ENCODE data around the gene ZNF641. TPM values are rescaled to one million over a fixed set of nuclear protein-coding genes. Genes with fewer than 3 reads are reported as not detected.
"Not testable (repeated sequence)": the region's sequence is repeated elsewhere in the genome, so short reads cannot be mapped to it uniquely, and the experiment has no call there.

The ZNF641 gene
- total and polyA plus RNA-seq, 9 donors: 14.0 to 50.3 (median 36.6) TPM

DNA sequence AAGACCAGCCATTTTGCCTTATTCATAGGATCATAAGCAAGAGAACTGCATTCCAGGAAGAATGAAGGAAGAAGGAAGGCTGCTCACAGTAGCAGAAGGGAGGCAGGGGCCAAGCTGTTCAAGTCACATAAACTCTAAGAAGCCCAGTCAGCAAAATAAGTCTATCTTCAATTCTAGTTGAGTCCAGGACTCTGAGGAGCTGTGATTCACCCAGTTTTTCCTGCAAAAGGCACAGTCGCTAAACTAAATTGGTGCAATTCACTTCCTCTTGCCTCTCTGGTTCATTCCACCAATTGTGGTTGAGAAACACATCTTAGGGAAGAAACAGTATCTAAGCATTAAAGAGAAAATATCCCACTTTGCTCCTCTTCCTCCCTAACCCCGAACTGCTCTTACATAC is 9.8 kb downstream of the ZNF641 start:
- WGBS, 3 donors: 81 to 95% (median 87%) methylated on average over 2 of the region's 2 CpGs
- TF ChIP-seq, protein P1, sequence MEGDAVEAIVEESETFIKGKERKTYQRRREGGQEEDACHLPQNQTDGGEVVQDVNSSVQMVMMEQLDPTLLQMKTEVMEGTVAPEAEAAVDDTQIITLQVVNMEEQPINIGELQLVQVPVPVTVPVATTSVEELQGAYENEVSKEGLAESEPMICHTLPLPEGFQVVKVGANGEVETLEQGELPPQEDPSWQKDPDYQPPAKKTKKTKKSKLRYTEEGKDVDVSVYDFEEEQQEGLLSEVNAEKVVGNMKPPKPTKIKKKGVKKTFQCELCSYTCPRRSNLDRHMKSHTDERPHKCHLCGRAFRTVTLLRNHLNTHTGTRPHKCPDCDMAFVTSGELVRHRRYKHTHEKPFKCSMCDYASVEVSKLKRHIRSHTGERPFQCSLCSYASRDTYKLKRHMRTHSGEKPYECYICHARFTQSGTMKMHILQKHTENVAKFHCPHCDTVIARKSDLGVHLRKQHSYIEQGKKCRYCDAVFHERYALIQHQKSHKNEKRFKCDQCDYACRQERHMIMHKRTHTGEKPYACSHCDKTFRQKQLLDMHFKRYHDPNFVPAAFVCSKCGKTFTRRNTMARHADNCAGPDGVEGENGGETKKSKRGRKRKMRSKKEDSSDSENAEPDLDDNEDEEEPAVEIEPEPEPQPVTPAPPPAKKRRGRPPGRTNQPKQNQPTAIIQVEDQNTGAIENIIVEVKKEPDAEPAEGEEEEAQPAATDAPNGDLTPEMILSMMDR (IDR thresholded peaks at IDR 0.05): no peak
- TF ChIP-seq EP300 (IDR thresholded peaks at IDR 0.05) (no peak), POLR2A (IDR thresholded peaks at IDR 0.05) (no peak)
- no peaks in the 10 kb centered on the region for H3K27me3 ChIP-seq
- H3K4me3 ChIP-seq: no peak overlapping the region
- no peaks in the 10 kb centered on the region for H3K36me3 ChIP-seq
- intact Hi-C loops (cut with DNase I): loop anchor here in 2 of 4 donors (10.0 kb wide), 2 partner anchors 136 to 156 kb away; partner anchors contain the start of genes CCDC184 (in 1 of the 2) and OR10AD1 (in 1 of the 2)
- H3K4me1 ChIP-seq (ENCODE audit: insufficient read depth): no peaks in the 10 kb centered on the region
- no peak overlapping the region for H3K27ac ChIP-seq
- DNase-seq: no peak
- no peaks in the 10 kb centered on the region for H3K9me3 ChIP-seq

DNA sequence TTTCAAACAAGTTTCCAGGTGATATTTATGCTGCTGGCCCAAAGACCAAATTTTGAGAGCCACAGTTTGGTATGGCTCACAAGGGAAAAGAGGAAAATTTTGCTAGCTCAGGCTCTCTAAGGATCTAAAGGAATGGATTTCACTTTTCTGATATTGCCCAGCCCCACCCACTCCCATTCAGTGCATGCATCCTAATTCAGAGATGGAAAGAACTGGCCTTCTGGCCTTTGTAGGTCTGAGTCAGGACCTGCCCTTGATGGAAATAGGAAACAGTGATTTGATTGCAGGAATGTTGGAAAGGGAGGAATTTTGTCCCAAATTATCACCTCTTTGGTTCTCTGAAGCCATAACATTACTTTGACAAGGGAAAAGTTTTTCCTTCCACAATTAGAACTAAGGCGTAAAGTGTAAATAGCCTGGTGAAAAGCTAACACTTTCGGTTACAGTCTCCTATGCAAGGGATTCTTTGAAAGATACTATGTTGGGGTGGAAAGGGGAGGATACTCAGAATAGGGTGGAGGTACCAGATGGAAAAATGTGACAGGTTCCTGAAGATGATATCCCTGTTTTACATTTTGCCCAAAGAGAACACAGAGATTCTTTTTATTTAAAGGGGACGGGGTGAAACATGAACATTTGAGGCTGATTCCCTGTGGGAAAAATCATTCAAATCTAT is 11.1 kb downstream of the ZNF641 start:
- Histone ChIP-seq H3K4me3 (no peak overlapping the region), H3K27ac (no peak overlapping the region), H3K4me1 (ENCODE audit: insufficient read depth) (no peaks in the 10 kb centered on the region), H3K36me3 (no peaks in the 10 kb centered on the region), H3K9me3 (no peaks in the 10 kb centered on the region), H3K27me3 (no peaks in the 10 kb centered on the region)
- TF ChIP-seq, protein P1 (IDR thresholded peaks at IDR 0.05): no peak
- TF ChIP-seq POLR2A (IDR thresholded peaks at IDR 0.05) (no peak), EP300 (IDR thresholded peaks at IDR 0.05) (no peak)
- 79 to 80% (median 79%) methylated on average over 3 of the region's 3 CpGs for WGBS, 3 donors
- intact Hi-C loops (cut with DNase I): loop anchor here in 2 of 4 donors (10.0 kb wide), 2 partner anchors 135 to 155 kb away; partner anchors contain the start of genes CCDC184 (in 1 of the 2) and OR10AD1 (in 1 of the 2)
- no peak for DNase-seq

DNA sequence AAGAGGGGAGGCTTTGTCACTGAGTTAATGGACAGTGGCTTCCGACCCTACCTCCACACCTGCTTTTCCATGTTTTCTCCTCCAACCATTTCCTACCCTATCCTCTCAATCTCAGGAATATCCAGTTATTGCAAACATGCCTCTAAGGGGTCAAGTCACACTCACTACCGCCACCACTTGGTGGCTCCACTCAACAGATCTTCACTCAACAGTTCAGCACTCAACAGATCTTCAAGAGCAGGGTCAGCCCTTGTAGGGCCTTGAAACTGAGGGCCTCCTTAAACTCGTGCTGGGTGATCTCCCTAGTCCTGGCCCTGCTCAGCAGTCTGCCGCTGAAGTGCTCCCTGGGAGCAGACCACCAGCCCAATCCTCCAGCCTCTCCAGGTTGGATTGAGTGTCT is 14.2 kb downstream of the ZNF641 start:
- H3K4me3 ChIP-seq: no peak overlapping the region
- H3K36me3 ChIP-seq: no peaks in the 10 kb centered on the region
- WGBS, 3 donors: 66 to 76% (median 73%) methylated on average over 4 of the region's 4 CpGs
- H3K27me3 ChIP-seq: no peaks in the 10 kb centered on the region
- H3K9me3 ChIP-seq: no peaks in the 10 kb centered on the region
- no peak overlapping the region for H3K27ac ChIP-seq
- TF ChIP-seq EP300 (IDR thresholded peaks at IDR 0.05): no peak
- intact Hi-C loops (cut with DNase I): no loop called here
- H3K4me1 ChIP-seq (ENCODE audit: insufficient read depth): no peaks in the 10 kb centered on the region
- DNase-seq: no peak

DNA sequence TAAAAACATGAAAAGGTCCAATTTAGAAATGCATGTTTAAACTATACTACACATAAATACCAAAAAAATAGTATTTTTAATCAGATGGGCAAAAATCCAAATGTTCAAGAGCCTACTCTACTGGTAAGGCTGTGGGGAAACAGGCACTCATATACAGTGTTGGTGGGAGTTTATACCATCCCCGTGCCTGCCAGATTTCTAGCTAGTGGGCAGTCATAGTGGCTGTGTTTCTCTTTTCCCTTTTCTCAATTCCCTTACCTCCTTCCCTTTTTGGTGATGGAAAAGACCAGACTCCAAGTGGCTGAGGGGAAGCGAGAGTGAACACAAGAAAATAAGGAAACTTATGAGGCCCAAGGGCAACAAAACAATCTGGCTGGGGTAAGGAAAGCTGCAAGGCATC is 14.7 kb downstream of the ZNF641 start:
- Histone ChIP-seq H3K27ac (no peak overlapping the region), H3K4me3 (no peak overlapping the region), H3K9me3 (no peaks in the 10 kb centered on the region), H3K27me3 (no peaks in the 10 kb centered on the region), H3K36me3 (no peaks in the 10 kb centered on the region), H3K4me1 (ENCODE audit: insufficient read depth) (no peaks in the 10 kb centered on the region)
- DNase-seq: no peak
- intact Hi-C loops (cut with DNase I): no loop called here
- WGBS, 3 donors: 42 to 69% (median 48%) methylated on average over 2 of the region's 2 CpGs
- TF ChIP-seq, protein P1 (IDR thresholded peaks at IDR 0.05): no peak
- TF ChIP-seq EP300 (IDR thresholded peaks at IDR 0.05) (no peak), POLR2A (IDR thresholded peaks at IDR 0.05) (no peak)

DNA sequence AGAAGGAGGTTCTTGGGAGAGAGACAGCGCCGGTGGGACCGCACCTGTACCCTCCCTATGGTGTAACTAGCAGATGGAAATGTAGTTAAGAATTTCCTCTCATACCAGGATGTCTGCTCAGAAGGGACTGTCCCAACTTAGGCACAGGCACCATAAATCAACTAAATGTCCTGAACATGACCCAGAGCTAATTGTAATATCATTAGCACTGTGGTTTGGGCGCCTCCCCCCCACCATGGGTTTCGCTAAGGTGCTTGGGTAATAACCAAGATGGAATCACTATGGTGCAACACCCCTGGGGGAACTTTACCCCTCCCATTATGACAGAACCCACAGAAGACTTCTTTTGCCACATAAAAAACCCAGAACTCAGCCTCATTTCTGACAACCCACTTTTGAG is 15.9 kb downstream of the ZNF641 start:
- DNase-seq: no peak
- H3K27me3 ChIP-seq: no peaks in the 10 kb centered on the region
- intact Hi-C loops (cut with DNase I): no loop called here
- WGBS, 3 donors: 92 to 95% (median 93%) methylated on average over 5 of the region's 5 CpGs
- TF ChIP-seq, protein P1 (IDR thresholded peaks at IDR 0.05): no peak
- TF ChIP-seq POLR2A (IDR thresholded peaks at IDR 0.05) (no peak), EP300 (IDR thresholded peaks at IDR 0.05) (no peak)
- no peaks in the 10 kb centered on the region for H3K36me3 ChIP-seq
- no peak overlapping the region for H3K4me3 ChIP-seq
- H3K4me1 ChIP-seq (ENCODE audit: insufficient read depth): no peaks in the 10 kb centered on the region
- no peaks in the 10 kb centered on the region for H3K9me3 ChIP-seq
- no peak overlapping the region for H3K27ac ChIP-seq

DNA sequence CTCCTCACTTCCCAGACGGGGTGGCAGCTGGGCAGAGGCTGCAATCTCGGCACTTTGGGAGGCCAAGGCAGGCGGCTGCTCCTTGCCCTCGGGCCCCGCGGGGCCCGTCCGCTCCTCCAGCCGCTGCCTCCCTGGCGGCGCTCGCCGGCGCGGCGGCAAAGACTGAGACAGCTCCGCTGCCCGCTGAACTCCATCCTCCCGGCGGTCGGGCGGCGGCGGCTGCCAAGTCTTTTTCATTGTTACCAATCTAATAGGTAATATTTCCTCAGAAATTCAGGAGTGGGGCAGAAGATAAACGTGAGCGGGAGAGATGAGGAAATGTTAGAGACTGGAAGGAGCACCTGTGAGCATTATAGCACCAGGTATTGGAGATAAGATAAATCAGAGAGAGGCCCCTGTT is 17.0 kb downstream of the ZNF641 start:
- intact Hi-C loops (cut with DNase I); H3K4me3 ChIP-seq; H3K36me3 ChIP-seq; H3K9me3 ChIP-seq; DNase-seq; H3K27ac ChIP-seq; H3K4me1 ChIP-seq (ENCODE audit: insufficient read depth); H3K27me3 ChIP-seq: not testable (repeated sequence)
- 96 to 97% methylated on average over 24 of the region's 26 CpGs; no CpG with 5 or more reads in 1 of the 3 donors for WGBS, 3 donors
